Activated naive CD8-positive, alpha-beta T cell treated with anti-CD3 and anti-CD28 coated beads for 36 hours (primary cell): Measurements from ENCODE around the gene RHOB. TPM values are rescaled to one million over a fixed set of nuclear protein-coding genes. Genes with fewer than 3 reads are reported as not detected.
"Not testable (repeated sequence)": the region's sequence is repeated elsewhere in the genome, so short reads cannot be mapped to it uniquely, and the experiment has no call there.

Source experiments
- DNase-seq: peaks from one replicate; pipeline ENCODE4 v3.0.0; 2021
- H3K27ac Mint-ChIP-seq: one replicate; pipeline ENCODE4 v1.8.0; 2022; ENCODE audit warnings: mild to moderate bottlenecking, moderate library complexity, mixed read lengths
- H3K27me3 Mint-ChIP-seq: one replicate; pipeline ENCODE4 v1.8.0; 2022; ENCODE audit warnings: mild to moderate bottlenecking, mixed read lengths
- H3K36me3 Mint-ChIP-seq: one replicate; pipeline ENCODE4 v1.8.0; 2021; ENCODE audit warnings: mild to moderate bottlenecking, mixed read lengths
- H3K4me1 Mint-ChIP-seq: one replicate; pipeline ENCODE4 v1.8.0; 2021; ENCODE audit warnings: mixed read lengths
- H3K4me3 Mint-ChIP-seq: one replicate; pipeline ENCODE4 v1.8.0; 2022; ENCODE audit warnings: mild to moderate bottlenecking, moderate library complexity, mixed read lengths
- H3K9me3 Mint-ChIP-seq: one replicate; pipeline ENCODE4 v1.8.0; 2022; ENCODE audit warnings: mixed read lengths
- total RNA-seq, 2 experiments: library from RNA; stranded (reverse); gene quantifications; one replicate each; pipeline ENCODE4 v1.2.3, GENCODE V29; 2021

RHOB gene
- total RNA-seq, 2 experiments from 2014 or later, result 13.4 to 13.7 TPM

GRCh38 chr2:20493095-20493494, 46.2 kb downstream of the RHOB start:
- H3K27me3 Mint-ChIP-seq, H3K4me1 Mint-ChIP-seq, DNase-seq, H3K4me3 Mint-ChIP-seq, H3K9me3 Mint-ChIP-seq, H3K36me3 Mint-ChIP-seq, H3K27ac Mint-ChIP-seq: not testable (repeated sequence)

GRCh38 chr2:20494241-20494640, 47.4 kb downstream of the RHOB start:
- H3K27ac Mint-ChIP-seq, result no peak overlapping the region
- peaks cover 3% of the 10 kb centered on the region for H3K4me1 Mint-ChIP-seq
- no peak overlapping the region for H3K4me3 Mint-ChIP-seq
- no peaks in the 10 kb centered on the region for H3K36me3 Mint-ChIP-seq
- H3K9me3 Mint-ChIP-seq, result no peaks in the 10 kb centered on the region
- DNase-seq, result no peak
- H3K27me3 Mint-ChIP-seq, result no peaks in the 10 kb centered on the region

- Mint-ChIP-seq H3K9me3 (no peaks in the 10 kb centered on the region), H3K27me3 (no peaks in the 10 kb centered on the region), H3K36me3 (no peaks in the 10 kb centered on the region), H3K27ac (no peak overlapping the region), H3K4me1 (peaks cover 3% of the 10 kb centered on the region), H3K4me3 (no peak overlapping the region)
- DNase-seq, result no peak
These were observed 49.4 kb downstream of the RHOB start for GRCh38 chr2:20496076-20496872.

GRCh38 chr2:20496942-20497341, 50.1 kb downstream of the RHOB start:
- no peak overlapping the region for H3K27ac Mint-ChIP-seq
- no peaks in the 10 kb centered on the region for H3K36me3 Mint-ChIP-seq
- no peak for DNase-seq
- H3K9me3 Mint-ChIP-seq, result no peaks in the 10 kb centered on the region
- no peaks in the 10 kb centered on the region for H3K27me3 Mint-ChIP-seq
- H3K4me3 Mint-ChIP-seq, result no peak overlapping the region
- peaks cover 3% of the 10 kb centered on the region for H3K4me1 Mint-ChIP-seq

Other genes starting within 250 kb of the RHOB start
- gene SDC1, start 221.9 kb upstream of the RHOB start, total RNA-seq, result under 1 TPM in 1 of 2 experiments, not detected in 1; 0.36 TPM
- gene PUM2, start 96.2 kb upstream of the RHOB start, total RNA-seq, result 100 to 1,000 TPM; 107 to 108 TPM
- gene HS1BP3, start 204.0 kb downstream of the RHOB start, total RNA-seq, result 1 to 10 TPM; 5.9 to 6.0 TPM
- gene GDF7, start 220.1 kb downstream of the RHOB start, total RNA-seq, result not detected